H9 (cell line): ENCODE measurements around the gene ARHGAP26. TPM values are rescaled to one million over a fixed set of nuclear protein-coding genes. Genes with fewer than 3 reads are reported as not detected.

Experiments used
- DNase-seq: peaks from one replicate; pipeline ENCODE4 v3.0.0-alpha.2; 2017
- H2AFZ ChIP-seq: one replicate; pipeline ENCODE4 v1.6.1; 2013; ENCODE audit warnings: mild to moderate bottlenecking, low read length, control low read depth, moderate library complexity
- H2AK5ac ChIP-seq: 2 replicates; pipeline ENCODE4 v1.6.1; 2013; ENCODE audit warnings: low read length, control low read depth, mixed read lengths; ENCODE audit not compliant: insufficient read length
- H2BK120ac ChIP-seq: one replicate; pipeline ENCODE4 v1.6.1; 2013; ENCODE audit warnings: low read depth, mild to moderate bottlenecking, low read length, control low read depth, inconsistent platforms; ENCODE audit not compliant: poor library complexity, severe bottlenecking
- H2BK12ac ChIP-seq: 2 replicates; pipeline ENCODE4 v1.6.1; 2013; ENCODE audit warnings: low read length, control low read depth, mixed read lengths, low read depth; ENCODE audit not compliant: insufficient read length
- H2BK15ac ChIP-seq: 2 replicates; pipeline ENCODE4 v1.6.1; 2013; ENCODE audit warnings: low read depth, low read length, control low read depth
- H2BK20ac ChIP-seq: one replicate; pipeline ENCODE4 v1.6.1; 2013; ENCODE audit warnings: low read depth, mild to moderate bottlenecking, low read length, control low read depth, inconsistent platforms; ENCODE audit not compliant: poor library complexity, severe bottlenecking
- H2BK5ac ChIP-seq: 2 replicates; pipeline ENCODE4 v1.6.1; 2013; ENCODE audit warnings: low read length, control low read depth, mixed read lengths; ENCODE audit not compliant: insufficient read length
- H3K14ac ChIP-seq: 2 replicates; pipeline ENCODE4 v1.6.1; 2013; ENCODE audit warnings: low read length, control low read depth; ENCODE audit not compliant: insufficient read depth
- H3K18ac ChIP-seq: 2 replicates; pipeline ENCODE4 v1.6.1; 2013; ENCODE audit warnings: low read depth, mild to moderate bottlenecking, mixed read lengths, low read length, control low read depth; ENCODE audit not compliant: insufficient read length
- H3K23ac ChIP-seq: 2 replicates; pipeline ENCODE4 v1.6.1; 2013; ENCODE audit warnings: low read length, control low read depth, mixed read lengths, low read depth; ENCODE audit not compliant: insufficient read length
- H3K23me2 ChIP-seq: 2 replicates; pipeline ENCODE4 v1.6.1; 2013; ENCODE audit warnings: low read depth, mild to moderate bottlenecking, mixed read lengths, low read length, control low read depth; ENCODE audit not compliant: insufficient read length, poor library complexity, severe bottlenecking
- H3K27ac ChIP-seq: 2 replicates; pipeline ENCODE4 v1.5.1; 2013; ENCODE audit warnings: low read length, control low read depth, mixed read lengths, low read depth; ENCODE audit not compliant: insufficient read length
- H3K27me3 ChIP-seq: 2 replicates; pipeline ENCODE4 v1.6.1; 2013; ENCODE audit warnings: low read length, control low read depth, inconsistent platforms; ENCODE audit not compliant: insufficient read depth
- H3K4ac ChIP-seq: 2 replicates; pipeline ENCODE4 v1.6.1; 2013; ENCODE audit warnings: low read depth, mild to moderate bottlenecking, control low read depth, inconsistent platforms, low read length, moderate library complexity
- H3K4me1 ChIP-seq: 2 replicates; pipeline ENCODE4 v1.6.1; 2013; ENCODE audit warnings: low read length, control low read depth, inconsistent platforms; ENCODE audit not compliant: insufficient read depth
- H3K4me2 ChIP-seq: 2 replicates; pipeline ENCODE4 v1.6.1; 2013; ENCODE audit warnings: low read length, control low read depth, mixed read lengths; ENCODE audit not compliant: insufficient read length, insufficient read depth
- H3K56ac ChIP-seq: 2 replicates; pipeline ENCODE4 v1.6.1; 2013; ENCODE audit warnings: low read depth, mild to moderate bottlenecking, mixed read lengths, low read length, control low read depth; ENCODE audit not compliant: insufficient read length
- H3K79me1 ChIP-seq: 2 replicates; pipeline ENCODE4 v1.6.1; 2013; ENCODE audit warnings: low read depth, mild to moderate bottlenecking, moderate library complexity, low read length, control low read depth, inconsistent platforms; ENCODE audit not compliant: insufficient read depth, poor library complexity, severe bottlenecking
- H3K79me2 ChIP-seq: 2 replicates; pipeline ENCODE4 v1.6.1; 2013; ENCODE audit warnings: low read length, control low read depth, inconsistent platforms; ENCODE audit not compliant: insufficient read depth
- H3K9ac ChIP-seq: 2 replicates; pipeline ENCODE4 v1.6.1; 2013; ENCODE audit warnings: low read length, control low read depth, mixed read lengths; ENCODE audit not compliant: insufficient read length; ENCODE audit errors: extremely low read depth
- H3K9me3 ChIP-seq: one replicate; pipeline ENCODE4 v1.6.1; 2013; ENCODE audit warnings: low read depth, low read length, inconsistent platforms; ENCODE audit not compliant: control insufficient read depth
- H3T11ph ChIP-seq: one replicate; pipeline ENCODE4 v1.6.1; 2013; ENCODE audit warnings: mild to moderate bottlenecking, low read length, control low read depth, inconsistent platforms
- H4K20me1 ChIP-seq: one replicate; pipeline ENCODE4 v1.6.1; 2013; ENCODE audit not compliant: control insufficient read depth, insufficient read length, insufficient read depth
- H4K5ac ChIP-seq: 2 replicates; pipeline ENCODE4 v1.6.1; 2013; ENCODE audit warnings: low read depth, mild to moderate bottlenecking, mixed read lengths, low read length, control low read depth; ENCODE audit not compliant: insufficient read length
- H4K8ac ChIP-seq: replicated peaks from 2 replicates; pipeline ENCODE4 v1.6.1; 2013; ENCODE audit warnings: low read length, control low read depth, mixed read lengths, low read depth; ENCODE audit not compliant: insufficient read length
- H4K91ac ChIP-seq: 2 replicates; pipeline ENCODE4 v1.6.1; 2013; ENCODE audit warnings: low read depth, mild to moderate bottlenecking, moderate library complexity, mixed read lengths, low read length, control low read depth; ENCODE audit not compliant: insufficient read length
- H3K27ac Mint-ChIP-seq, 3 experiments: 2 replicates in 2 of 3; 3 replicates in 1 of 3; pipeline ENCODE4 v1.8.0; 2020 to 2021; ENCODE audit warnings: mixed read lengths in 3 of 3, mild to moderate bottlenecking in 1 of 3, moderate library complexity in 1 of 3
- H3K27me3 Mint-ChIP-seq: 2 replicates; pipeline ENCODE4 v1.8.0; 2021; ENCODE audit warnings: low read depth, mild to moderate bottlenecking, moderate library complexity, mixed read lengths
- H3K36me3 Mint-ChIP-seq, 3 experiments: 2 replicates in 2 of 3; 3 replicates in 1 of 3; pipeline ENCODE4 v1.8.0; 2020 to 2021; ENCODE audit warnings: low read depth in 3 of 3, mixed read lengths in 3 of 3; ENCODE audit not compliant: insufficient read depth in 1 of 3
- H3K4me1 Mint-ChIP-seq, 2 experiments: 2 replicates each; pipeline ENCODE4 v1.8.0; 2020; ENCODE audit warnings: mixed read lengths in 2 of 2
- H3K4me3 Mint-ChIP-seq, 2 experiments: 2 replicates in 1 of 2; 3 replicates in 1 of 2; pipeline ENCODE4 v1.8.0; 2020 to 2021; ENCODE audit warnings: mild to moderate bottlenecking in 2 of 2, mixed read lengths in 2 of 2, moderate library complexity in 1 of 2
- H3K9me3 Mint-ChIP-seq, 2 experiments: 2 replicates in 1 of 2; 3 replicates in 1 of 2; pipeline ENCODE4 v1.8.0; 2020; ENCODE audit warnings: mild to moderate bottlenecking in 2 of 2, mixed read lengths in 2 of 2, moderate library complexity in 1 of 2
- CTCF ChIP-seq: fragments of 200-600 bp; sonication (generic); conservative IDR thresholded peaks from 3 replicates; pipeline ENCODE4 v1.8.0; 2021; ENCODE audit warnings: antibody characterized with exemption, mild to moderate bottlenecking
- WGBS: extraction: QIAGEN DNeasy Blood & Tissue Kit; methylation state at CpG from one replicate; pipeline ENCODE4 v1.1.7; 2013; ENCODE audit warnings: missing lambda C conversion rate, low lambda C conversion rate, mixed read lengths; ENCODE audit not compliant: insufficient read length; ENCODE audit errors: extremely low coverage; 5-methylcytosine and 5-hydroxymethylcytosine counted together
- total RNA-seq: library from RNA; stranded (reverse); gene quantifications from 2 replicates; pipeline ENCODE4 v1.2.1, GENCODE V29; 2021

ARHGAP26 gene
- total RNA-seq, 1 experiment from 2014 or later = 13.8 TPM

GRCh38 chr5:143138839-143139238, 368.7 kb downstream of the ARHGAP26 start:
- Histone ChIP-seq H4K5ac (no peak overlapping the region), H3K4ac (no peak overlapping the region), H3K9me3 (no peaks in the 10 kb centered on the region), H3K56ac (no peak overlapping the region), H4K20me1 (no peaks in the 10 kb centered on the region), H3K4me1 (no peaks in the 10 kb centered on the region), H2BK15ac (no peak overlapping the region), H3K27me3 (no peaks in the 10 kb centered on the region), H2BK5ac (no peak overlapping the region), H3K23ac (no peak overlapping the region), H3K4me2 (no peak overlapping the region), H2BK120ac (no peak overlapping the region), H4K91ac (no peak overlapping the region), H3K9ac (no peak overlapping the region), H3T11ph (no peak overlapping the region), H2BK20ac (no peak overlapping the region), H3K23me2 (no peaks in the 10 kb centered on the region), H3K79me2 (no peaks in the 10 kb centered on the region), H2AFZ (no peak overlapping the region), H3K18ac (no peak overlapping the region), H2AK5ac (no peak overlapping the region), H2BK12ac (no peak overlapping the region), H3K79me1 (no peaks in the 10 kb centered on the region), H3K27ac (no peak overlapping the region), H3K14ac (no peak overlapping the region), H4K8ac (no peak overlapping the region)
- H3K27ac Mint-ChIP-seq = no peak overlapping the region
- no peak overlapping the region for H3K4me3 Mint-ChIP-seq
- no peaks in the 10 kb centered on the region for H3K9me3 Mint-ChIP-seq
- peaks cover 6 to 7% of the 10 kb centered on the region in 2 experiments for H3K4me1 Mint-ChIP-seq
- TF ChIP-seq CTCF = no peak
- H3K36me3 Mint-ChIP-seq = 0 out of 7 replicates have a peak, but pooled peaks cover 0 to 2% (median 0%) of the 10 kb centered on the region in 3 experiments
- H3K27me3 Mint-ChIP-seq = no peaks in the 10 kb centered on the region
- WGBS = no CpG with 5 or more reads among the region's 8 CpGs
- DNase-seq = no peak
